Keratinocyte (primary cell): Measurements from ENCODE around the gene STAC. TPM values are rescaled to one million over a fixed set of nuclear protein-coding genes. Genes with fewer than 3 reads are reported as not detected.

Experiments used
- DNase-seq: peaks from one replicate; pipeline ENCODE4 v3.0.0-alpha.2; 2011; ENCODE audit warnings: low read depth, missing footprints, low spot score
- FAIRE-seq: peaks from 2 replicates; lab custom pipeline; 2011; peaks lifted over from hg19 to GRCh38; lab: Jason Lieb, UNC
- H2AFZ ChIP-seq: 2 replicates; pipeline ENCODE4 v1.6.0; 2012; ENCODE audit warnings: low read length, control low read depth, inconsistent platforms; ENCODE audit not compliant: control insufficient read depth
- H3K27ac ChIP-seq: 2 replicates; pipeline ENCODE4 v1.5.1; 2011; ENCODE audit warnings: low read length; ENCODE audit not compliant: control insufficient read depth, insufficient read depth
- H3K27me3 ChIP-seq: 3 replicates; pipeline ENCODE4 v1.6.0; 2011; ENCODE audit warnings: low read length; ENCODE audit not compliant: control insufficient read depth, insufficient read depth; ENCODE audit errors: extremely low read depth
- H3K36me3 ChIP-seq, 2 experiments: 2 replicates in 1 of 2; 3 replicates in 1 of 2; pipeline ENCODE4 v1.5.1; 2011; ENCODE audit warnings: low read length in 2 of 2, mild to moderate bottlenecking in 1 of 2; ENCODE audit not compliant: control insufficient read depth in 2 of 2, insufficient read depth in 2 of 2; ENCODE audit errors: extremely low read depth in 1 of 2
- H3K4me1 ChIP-seq: 3 replicates; pipeline ENCODE4 v1.5.1; 2011; ENCODE audit warnings: low read length; ENCODE audit not compliant: control insufficient read depth, insufficient read depth; ENCODE audit errors: extremely low read depth
- H3K4me2 ChIP-seq: 3 replicates; pipeline ENCODE4 v1.6.0; 2011; ENCODE audit warnings: low read depth, low read length; ENCODE audit not compliant: control insufficient read depth, insufficient read depth; ENCODE audit errors: extremely low read depth
- H3K4me3 ChIP-seq, 3 experiments: fragments of 200-600 bp in 1 of 3; sonication (generic) in 1 of 3; 2 replicates in 2 of 3; 3 replicates in 1 of 3; pipeline ENCODE4 v1.5.1; 2011 to 2016; ENCODE audit warnings: low read length in 3 of 3, mild to moderate bottlenecking in 3 of 3, control low read depth in 2 of 3, inconsistent platforms in 1 of 3, low read depth in 1 of 3, mixed read lengths in 1 of 3, mixed run types in 1 of 3, moderate library complexity in 1 of 3; ENCODE audit not compliant: control insufficient read depth in 2 of 3, insufficient read depth in 2 of 3; ENCODE audit errors: extremely low read depth in 1 of 3
- H3K79me2 ChIP-seq: 2 replicates; pipeline ENCODE4 v1.6.0; 2012; ENCODE audit warnings: low read length; ENCODE audit not compliant: control insufficient read depth, insufficient read depth
- H3K9ac ChIP-seq: 3 replicates; pipeline ENCODE4 v1.6.0; 2011; ENCODE audit warnings: low read length; ENCODE audit not compliant: control insufficient read depth, insufficient read depth; ENCODE audit errors: extremely low read depth
- H3K9me1 ChIP-seq: 3 replicates; pipeline ENCODE4 v1.6.0; 2011; ENCODE audit warnings: low read length; ENCODE audit not compliant: control insufficient read depth, insufficient read depth; ENCODE audit errors: extremely low read depth
- H3K9me3 ChIP-seq: 2 replicates; pipeline ENCODE4 v1.5.1; 2012; ENCODE audit warnings: low read depth, low read length; ENCODE audit not compliant: control insufficient read depth
- H4K20me1 ChIP-seq: 3 replicates; pipeline ENCODE4 v1.6.0; 2011; ENCODE audit warnings: low read length; ENCODE audit not compliant: control insufficient read depth, insufficient read depth; ENCODE audit errors: extremely low read depth
- CTCF ChIP-seq, 3 experiments: IDR thresholded peaks in 1 of 3; conservative IDR thresholded peaks in 1 of 3; optimal IDR thresholded peaks in 1 of 3; 2 replicates in 2 of 3; 3 replicates in 1 of 3; pipeline versions ENCODE3 to v1.5.1; 2011; ENCODE audit warnings: low read length in 3 of 3, mild to moderate bottlenecking in 3 of 3, moderate library complexity in 2 of 3, control low read depth in 1 of 3, inconsistent platforms in 1 of 3; ENCODE audit not compliant: insufficient read depth in 2 of 3; ENCODE audit errors: extremely low read depth in 1 of 3
- EZH2 ChIP-seq: IDR thresholded peaks from one replicate; pipeline ENCODE4 v1.6.1; 2012; ENCODE audit warnings: inconsistent platforms, mild to moderate bottlenecking, low read length, moderate library complexity
- dilution Hi-C: fragments of 300-500 bp; cut with MboI; formaldehyde crosslinking; loops from one replicate; pipeline ENCODE4 v1.7.0; 2020; ENCODE audit warnings: low sequenced_read_pairs; ENCODE audit not compliant: extremely low pct_ligation_motif_present
- polyA plus RNA-seq, 5 experiments: library from polyadenylated mRNA; depleted of rRNA in 3 of 5; stranded (reverse) in 3 of 5; stranded (forward) in 1 of 5; unstranded in 1 of 5; fragments of >200 nt; gene quantifications; 1 replicate in 1 of 5; 2 replicates in 3 of 5; 3 replicates in 1 of 5; pipeline versions ENCODE4 v1.2.1 to v1.2.3, GENCODE V29; 2011 to 2012; ENCODE audit warnings: missing spikeins in 2 of 5, low read depth in 1 of 5, low replicate concordance in 1 of 5

The STAC gene
- polyA plus RNA-seq, 1 donor (not counting 4 experiments of a cell fraction or from before 2014, with no cell fraction given) = 7.9 TPM

- dilution Hi-C loops = loop anchor here (25.0 kb wide), 1 partner anchor 108 kb away; no protein-coding TSS in a partner anchor
- Histone ChIP-seq H3K4me2 (no peak overlapping the region), H3K9me1 (no peaks in the 10 kb centered on the region), H3K4me1 (no peaks in the 10 kb centered on the region), H2AFZ (no peak overlapping the region), H3K4me3 (no peak overlapping the region), H3K27me3 (no peaks in the 10 kb centered on the region), H3K27ac (no peak overlapping the region), H3K9ac (no peak overlapping the region), H4K20me1 (no peaks in the 10 kb centered on the region), H3K36me3 (no peaks in the 10 kb centered on the region), H3K79me2 (no peaks in the 10 kb centered on the region), H3K9me3 (peaks cover 2% of the 10 kb centered on the region)
- no peak for DNase-seq
- TF ChIP-seq CTCF (optimal IDR thresholded peaks at IDR 0.05 in 1 of 3, IDR thresholded peaks at IDR 0.05 in 1 of 3, conservative IDR thresholded peaks at IDR 0.05 in 1 of 3; ENCODE audit: extremely low read depth in 1 of 3, insufficient read depth in 2 of 3, low read length in 3 of 3) = no peak
- no peak for TF ChIP-seq EZH2
- no peak for FAIRE-seq
Observed at GRCh38 chr3:36579746-36580145, 199.4 kb downstream of the STAC start.

- DNase-seq (no peak), FAIRE-seq (no peak)
- dilution Hi-C loops = loop anchor here (25.0 kb wide), 1 partner anchor 107 kb away; no protein-coding TSS in a partner anchor
- Histone ChIP-seq H3K27me3 (no peaks in the 10 kb centered on the region), H3K4me1 (no peaks in the 10 kb centered on the region), H3K9me1 (no peaks in the 10 kb centered on the region), H3K27ac (no peak overlapping the region), H4K20me1 (no peaks in the 10 kb centered on the region), H3K79me2 (no peaks in the 10 kb centered on the region), H3K4me3 (no peak overlapping the region), H3K36me3 (no peaks in the 10 kb centered on the region), H3K9me3 (peaks cover 2% of the 10 kb centered on the region), H3K4me2 (no peak overlapping the region), H2AFZ (no peak overlapping the region), H3K9ac (no peak overlapping the region)
- TF ChIP-seq CTCF (optimal IDR thresholded peaks at IDR 0.05 in 1 of 3, IDR thresholded peaks at IDR 0.05 in 1 of 3, conservative IDR thresholded peaks at IDR 0.05 in 1 of 3; ENCODE audit: extremely low read depth in 1 of 3, insufficient read depth in 2 of 3, low read length in 3 of 3) (no peak), EZH2 (no peak)
Observed at GRCh38 chr3:36580716-36581115, 200.4 kb downstream of the STAC start.
